ENCODE data around the gene ACAD9. TPM values are rescaled to one million over a fixed set of nuclear protein-coding genes. Genes with fewer than 3 reads are reported as not detected.

ACAD9 gene
- polyA plus RNA-seq, 4 donors, result 28.0 to 50.5 (median 35.6) TPM

- no peak for DNase-seq (ENCODE audit: low read depth in 4 of 4, low spot score in 3 of 4)
These were observed 53.2 kb downstream of the ACAD9 start for GRCh38 chr3:128932516-128933212.

GRCh38 chr3:128933213-128933921 is 53.9 kb downstream of the ACAD9 start:
- DNase-seq (ENCODE audit: low read depth in 4 of 4, low spot score in 3 of 4), result no peak

GRCh38 chr3:128933922-128934253 is 54.5 kb downstream of the ACAD9 start:
- DNase-seq (ENCODE audit: low read depth in 4 of 4, low spot score in 3 of 4), result no peak

GRCh38 chr3:128935922-128936321 is 56.5 kb downstream of the ACAD9 start:
- no peak for DNase-seq (ENCODE audit: low read depth in 4 of 4, low spot score in 3 of 4)

- no peak for DNase-seq (ENCODE audit: low read depth in 4 of 4, low spot score in 3 of 4)
These were observed 56.9 kb downstream of the ACAD9 start for GRCh38 chr3:128936341-128936740.

GRCh38 chr3:128940252-128940651 is 60.8 kb downstream of the ACAD9 start:
- no peak for DNase-seq (ENCODE audit: low read depth in 4 of 4, low spot score in 3 of 4)

- DNase-seq (ENCODE audit: low read depth in 4 of 4, low spot score in 3 of 4), result no peak
These were observed 62.9 kb downstream of the ACAD9 start for GRCh38 chr3:128942161-128942952.

GRCh38 chr3:128945041-128945877 is 65.8 kb downstream of the ACAD9 start:
- no peak for DNase-seq (ENCODE audit: low read depth in 4 of 4, low spot score in 3 of 4)

GRCh38 chr3:128945878-128946175 is 66.4 kb downstream of the ACAD9 start:
- no peak for DNase-seq (ENCODE audit: low read depth in 4 of 4, low spot score in 3 of 4)

GRCh38 chr3:128946411-128946810 is 67.0 kb downstream of the ACAD9 start:
- no peak for DNase-seq (ENCODE audit: low read depth in 4 of 4, low spot score in 3 of 4)

GRCh38 chr3:128949158-128949557 is 69.7 kb downstream of the ACAD9 start:
- no peak for DNase-seq (ENCODE audit: low read depth in 4 of 4, low spot score in 3 of 4)

GRCh38 chr3:128950223-128950938 is 71.0 kb downstream of the ACAD9 start:
- DNase-seq (ENCODE audit: low read depth in 4 of 4, low spot score in 3 of 4), result no peak

- no peak for DNase-seq (ENCODE audit: low read depth in 4 of 4, low spot score in 3 of 4)
These were observed 77.0 kb downstream of the ACAD9 start for GRCh38 chr3:128956440-128956839.

Other genes with a start within 250 kb of the ACAD9 start
- gene RPN1, start 228.8 kb upstream of the ACAD9 start, polyA plus RNA-seq (ENCODE audit: insufficient read length in 4 of 4), result 100 to 1,000 TPM; 152 to 226 (median 202) TPM
- 100 to 1,000 TPM; 222 to 281 (median 253) TPM for gene RAB7A, start 153.4 kb upstream of the ACAD9 start, polyA plus RNA-seq (ENCODE audit: insufficient read length in 4 of 4)
- gene CFAP92, start 114.5 kb downstream of the ACAD9 start, polyA plus RNA-seq (ENCODE audit: insufficient read length in 4 of 4), result 1 to 10 TPM in 3 of 4 donors, under 1 TPM in 1; 0.56 to 1.7 (median 1.5) TPM
- gene EFCC1, start 121.7 kb downstream of the ACAD9 start, polyA plus RNA-seq (ENCODE audit: insufficient read length in 4 of 4), result 1 to 10 TPM; 1.1 to 2.9 (median 2.3) TPM
- gene GP9, start 181.2 kb downstream of the ACAD9 start, polyA plus RNA-seq (ENCODE audit: insufficient read length in 4 of 4), result 1 to 10 TPM in 1 of 4 donors, under 1 TPM in 3; 0.33 to 2.4 (median 0.58) TPM
- 1 to 10 TPM; 2.0 to 6.7 (median 3.1) TPM for gene RAB43, start 242.2 kb downstream of the ACAD9 start, polyA plus RNA-seq (ENCODE audit: insufficient read length in 4 of 4)

All from left renal pelvis (tissue), 4 donors.